Keratinocyte (primary cell): ENCODE measurements around the gene PAPPA2. TPM values are rescaled to one million over a fixed set of nuclear protein-coding genes. Genes with fewer than 3 reads are reported as not detected.

ENCODE experiments used
- DNase-seq: peaks from one replicate; pipeline ENCODE4 v3.0.0-alpha.2; 2011; ENCODE audit warnings: low read depth, missing footprints, low spot score
- FAIRE-seq: peaks from 2 replicates; lab custom pipeline; 2011; peaks lifted over from hg19 to GRCh38; lab: Jason Lieb, UNC
- H2AFZ ChIP-seq: 2 replicates; pipeline ENCODE4 v1.6.0; 2012; ENCODE audit warnings: low read length, control low read depth, inconsistent platforms; ENCODE audit not compliant: control insufficient read depth
- H3K27ac ChIP-seq: 2 replicates; pipeline ENCODE4 v1.5.1; 2011; ENCODE audit warnings: low read length; ENCODE audit not compliant: control insufficient read depth, insufficient read depth
- H3K27me3 ChIP-seq: 3 replicates; pipeline ENCODE4 v1.6.0; 2011; ENCODE audit warnings: low read length; ENCODE audit not compliant: control insufficient read depth, insufficient read depth; ENCODE audit errors: extremely low read depth
- H3K36me3 ChIP-seq, 2 experiments: 2 replicates in 1 of 2; 3 replicates in 1 of 2; pipeline ENCODE4 v1.5.1; 2011; ENCODE audit warnings: low read length in 2 of 2, mild to moderate bottlenecking in 1 of 2; ENCODE audit not compliant: control insufficient read depth in 2 of 2, insufficient read depth in 2 of 2; ENCODE audit errors: extremely low read depth in 1 of 2
- H3K4me1 ChIP-seq: 3 replicates; pipeline ENCODE4 v1.5.1; 2011; ENCODE audit warnings: low read length; ENCODE audit not compliant: control insufficient read depth, insufficient read depth; ENCODE audit errors: extremely low read depth
- H3K4me2 ChIP-seq: 3 replicates; pipeline ENCODE4 v1.6.0; 2011; ENCODE audit warnings: low read depth, low read length; ENCODE audit not compliant: control insufficient read depth, insufficient read depth; ENCODE audit errors: extremely low read depth
- H3K4me3 ChIP-seq, 3 experiments: fragments of 200-600 bp in 1 of 3; sonication (generic) in 1 of 3; 2 replicates in 2 of 3; 3 replicates in 1 of 3; pipeline ENCODE4 v1.5.1; 2011 to 2016; ENCODE audit warnings: low read length in 3 of 3, mild to moderate bottlenecking in 3 of 3, control low read depth in 2 of 3, inconsistent platforms in 1 of 3, low read depth in 1 of 3, mixed read lengths in 1 of 3, mixed run types in 1 of 3, moderate library complexity in 1 of 3; ENCODE audit not compliant: control insufficient read depth in 2 of 3, insufficient read depth in 2 of 3; ENCODE audit errors: extremely low read depth in 1 of 3
- H3K79me2 ChIP-seq: 2 replicates; pipeline ENCODE4 v1.6.0; 2012; ENCODE audit warnings: low read length; ENCODE audit not compliant: control insufficient read depth, insufficient read depth
- H3K9ac ChIP-seq: 3 replicates; pipeline ENCODE4 v1.6.0; 2011; ENCODE audit warnings: low read length; ENCODE audit not compliant: control insufficient read depth, insufficient read depth; ENCODE audit errors: extremely low read depth
- H3K9me1 ChIP-seq: 3 replicates; pipeline ENCODE4 v1.6.0; 2011; ENCODE audit warnings: low read length; ENCODE audit not compliant: control insufficient read depth, insufficient read depth; ENCODE audit errors: extremely low read depth
- H3K9me3 ChIP-seq: 2 replicates; pipeline ENCODE4 v1.5.1; 2012; ENCODE audit warnings: low read depth, low read length; ENCODE audit not compliant: control insufficient read depth
- H4K20me1 ChIP-seq: 3 replicates; pipeline ENCODE4 v1.6.0; 2011; ENCODE audit warnings: low read length; ENCODE audit not compliant: control insufficient read depth, insufficient read depth; ENCODE audit errors: extremely low read depth
- CTCF ChIP-seq, 3 experiments: IDR thresholded peaks in 1 of 3; conservative IDR thresholded peaks in 1 of 3; optimal IDR thresholded peaks in 1 of 3; 2 replicates in 2 of 3; 3 replicates in 1 of 3; pipeline versions ENCODE3 to v1.5.1; 2011; ENCODE audit warnings: low read length in 3 of 3, mild to moderate bottlenecking in 3 of 3, moderate library complexity in 2 of 3, control low read depth in 1 of 3, inconsistent platforms in 1 of 3; ENCODE audit not compliant: insufficient read depth in 2 of 3; ENCODE audit errors: extremely low read depth in 1 of 3
- EZH2 ChIP-seq: IDR thresholded peaks from one replicate; pipeline ENCODE4 v1.6.1; 2012; ENCODE audit warnings: inconsistent platforms, mild to moderate bottlenecking, low read length, moderate library complexity
- dilution Hi-C: fragments of 300-500 bp; cut with MboI; formaldehyde crosslinking; loops from one replicate; pipeline ENCODE4 v1.7.0; 2020; ENCODE audit warnings: low sequenced_read_pairs; ENCODE audit not compliant: extremely low pct_ligation_motif_present
- polyA plus RNA-seq, 5 experiments: library from polyadenylated mRNA; depleted of rRNA in 3 of 5; stranded (reverse) in 3 of 5; stranded (forward) in 1 of 5; unstranded in 1 of 5; fragments of >200 nt; gene quantifications; 1 replicate in 1 of 5; 2 replicates in 3 of 5; 3 replicates in 1 of 5; pipeline versions ENCODE4 v1.2.1 to v1.2.3, GENCODE V29; 2011 to 2012; ENCODE audit warnings: missing spikeins in 2 of 5, low read depth in 1 of 5, low replicate concordance in 1 of 5

PAPPA2 gene
- polyA plus RNA-seq, 1 donor (not counting 4 experiments of a cell fraction or from before 2014, with no cell fraction given), result 0.07 TPM

- dilution Hi-C loops, result no loop called here
- H3K36me3 ChIP-seq, result no peaks in the 10 kb centered on the region
These were observed 8.6 kb downstream of the PAPPA2 start for GRCh38 chr1:176471338-176472121.

GRCh38 chr1:176479971-176480370 lies 17.0 kb downstream of the PAPPA2 start:
- no peak overlapping the region for H2AFZ ChIP-seq
- dilution Hi-C loops, result no loop called here
- no peak overlapping the region for H3K4me3 ChIP-seq
- H3K4me2 ChIP-seq, result no peak overlapping the region
- H3K27ac ChIP-seq, result no peak overlapping the region
- no peak overlapping the region for H3K9ac ChIP-seq
- no peaks in the 10 kb centered on the region for H4K20me1 ChIP-seq
- H3K36me3 ChIP-seq, result no peaks in the 10 kb centered on the region
- no peaks in the 10 kb centered on the region for H3K4me1 ChIP-seq
- no peaks in the 10 kb centered on the region for H3K9me1 ChIP-seq
- no peaks in the 10 kb centered on the region for H3K9me3 ChIP-seq
- H3K79me2 ChIP-seq, result no peaks in the 10 kb centered on the region
- DNase-seq, result no peak
- H3K27me3 ChIP-seq, result no peaks in the 10 kb centered on the region
- no peak for TF ChIP-seq EZH2
- TF ChIP-seq CTCF (optimal IDR thresholded peaks at IDR 0.05 in 1 of 3, IDR thresholded peaks at IDR 0.05 in 1 of 3, conservative IDR thresholded peaks at IDR 0.05 in 1 of 3; ENCODE audit: extremely low read depth in 1 of 3, insufficient read depth in 2 of 3, low read length in 3 of 3), result no peak
- FAIRE-seq, result no peak

More at GRCh38 chr1:176471338-176472121, 8.6 kb downstream of the PAPPA2 start:
- no peak overlapping the region for H3K27ac ChIP-seq
- no peaks in the 10 kb centered on the region for H3K4me1 ChIP-seq
- no peaks in the 10 kb centered on the region for H3K9me1 ChIP-seq
- H3K9ac ChIP-seq, result no peak overlapping the region
- H3K9me3 ChIP-seq, result no peaks in the 10 kb centered on the region
- no peaks in the 10 kb centered on the region for H3K27me3 ChIP-seq
- FAIRE-seq, result no peak
- no peak overlapping the region for H3K4me2 ChIP-seq
- no peak overlapping the region for H3K4me3 ChIP-seq
- no peak overlapping the region for H2AFZ ChIP-seq
- no peaks in the 10 kb centered on the region for H4K20me1 ChIP-seq
- no peak for DNase-seq
- no peaks in the 10 kb centered on the region for H3K79me2 ChIP-seq
- TF ChIP-seq CTCF (optimal IDR thresholded peaks at IDR 0.05 in 1 of 3, IDR thresholded peaks at IDR 0.05 in 1 of 3, conservative IDR thresholded peaks at IDR 0.05 in 1 of 3; ENCODE audit: extremely low read depth in 1 of 3, insufficient read depth in 2 of 3, low read length in 3 of 3), result no peak
- no peak for TF ChIP-seq EZH2
